ENCODE results near the gene GOLGA6L2. TPM values are rescaled to one million over a fixed set of nuclear protein-coding genes. Genes with fewer than 3 reads are reported as not detected.

The GOLGA6L2 gene
- polyA plus RNA-seq, 3 donors, result not detected

DNA sequence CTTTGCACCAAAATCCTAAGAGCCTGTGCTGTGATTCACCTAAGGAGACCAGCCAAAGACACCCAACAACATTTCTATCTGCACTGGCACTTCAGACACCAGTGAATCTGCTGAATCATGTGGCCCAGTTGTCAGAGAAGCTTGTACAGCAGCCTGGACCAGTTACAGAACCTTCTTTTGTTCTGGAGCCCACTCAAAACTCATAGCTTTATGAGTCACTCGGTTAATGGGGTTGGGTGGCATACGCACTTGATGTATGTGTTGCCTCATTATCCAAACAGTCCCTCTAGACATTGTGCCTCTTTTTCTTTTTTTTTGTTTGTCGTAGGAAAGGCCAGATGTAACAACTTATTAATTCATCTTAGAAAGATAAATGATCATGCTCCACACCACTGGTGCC lies 25.6 kb upstream of the GOLGA6L2 start:
- Mint-ChIP-seq H3K4me1 (no peaks in the 10 kb centered on the region), H3K4me3 (no peak overlapping the region), H3K27me3 (ENCODE audit: low read depth in 3 of 3) (peaks cover 0 to 1% (median 0%) of the 10 kb centered on the region in 3 donors), H3K36me3 (no peaks in the 10 kb centered on the region), H3K9me3 (peaks cover 0 to 1% (median 0%) of the 10 kb centered on the region in 7 donors), H3K27ac (no peak overlapping the region)
- TF ChIP-seq, protein P1, sequence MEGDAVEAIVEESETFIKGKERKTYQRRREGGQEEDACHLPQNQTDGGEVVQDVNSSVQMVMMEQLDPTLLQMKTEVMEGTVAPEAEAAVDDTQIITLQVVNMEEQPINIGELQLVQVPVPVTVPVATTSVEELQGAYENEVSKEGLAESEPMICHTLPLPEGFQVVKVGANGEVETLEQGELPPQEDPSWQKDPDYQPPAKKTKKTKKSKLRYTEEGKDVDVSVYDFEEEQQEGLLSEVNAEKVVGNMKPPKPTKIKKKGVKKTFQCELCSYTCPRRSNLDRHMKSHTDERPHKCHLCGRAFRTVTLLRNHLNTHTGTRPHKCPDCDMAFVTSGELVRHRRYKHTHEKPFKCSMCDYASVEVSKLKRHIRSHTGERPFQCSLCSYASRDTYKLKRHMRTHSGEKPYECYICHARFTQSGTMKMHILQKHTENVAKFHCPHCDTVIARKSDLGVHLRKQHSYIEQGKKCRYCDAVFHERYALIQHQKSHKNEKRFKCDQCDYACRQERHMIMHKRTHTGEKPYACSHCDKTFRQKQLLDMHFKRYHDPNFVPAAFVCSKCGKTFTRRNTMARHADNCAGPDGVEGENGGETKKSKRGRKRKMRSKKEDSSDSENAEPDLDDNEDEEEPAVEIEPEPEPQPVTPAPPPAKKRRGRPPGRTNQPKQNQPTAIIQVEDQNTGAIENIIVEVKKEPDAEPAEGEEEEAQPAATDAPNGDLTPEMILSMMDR (IDR thresholded peaks at IDR 0.05), result no peak
- H4K20me1 ChIP-seq (ENCODE audit: insufficient read depth, low read length), result no peaks in the 10 kb centered on the region
- no peak overlapping the region for H3K27ac ChIP-seq (ENCODE audit: low read depth in 1 of 2, low read length in 2 of 2)
- intact Hi-C loops (cut with micrococcal nuclease), result no loop called here
- no peak overlapping the region for H3K4me2 ChIP-seq (replicated peaks; ENCODE audit: extremely low read depth, low read length, poor library complexity, severe bottlenecking)
- WGBS (ENCODE audit: insufficient coverage), result 100% methylated on average over 2 of the region's 3 CpGs
- no peak overlapping the region for H2AFZ ChIP-seq (ENCODE audit: insufficient read depth, low read depth, low read length, poor library complexity, severe bottlenecking)
- no peak overlapping the region for H3K4me3 ChIP-seq (replicated peaks in 1 of 3; ENCODE audit: low read depth in 2 of 3, low read length in 3 of 3)
- no peaks in the 10 kb centered on the region for H3K9me3 ChIP-seq (replicated peaks in 1 of 2; ENCODE audit: control insufficient read depth in 1 of 2, insufficient read depth in 1 of 2, low read length in 2 of 2)
- no peaks in the 10 kb centered on the region for H3K36me3 ChIP-seq (replicated peaks in 1 of 2; ENCODE audit: control insufficient read depth in 1 of 2, insufficient read depth in 2 of 2, low read length in 2 of 2)
- H3K9ac ChIP-seq (ENCODE audit: insufficient read depth, low read length, poor library complexity, severe bottlenecking), result no peak overlapping the region
- H3K4me1 ChIP-seq (ENCODE audit: control insufficient read depth in 1 of 2, insufficient read depth in 2 of 2, low read length in 2 of 2), result no peaks in the 10 kb centered on the region
- H3K79me2 ChIP-seq (ENCODE audit: insufficient read depth, low read length), result no peaks in the 10 kb centered on the region
- no peaks in the 10 kb centered on the region for H3K27me3 ChIP-seq (ENCODE audit: control insufficient read depth in 2 of 2, insufficient read depth in 2 of 2, low read length in 2 of 2)
- no peak for DNase-seq

DNA sequence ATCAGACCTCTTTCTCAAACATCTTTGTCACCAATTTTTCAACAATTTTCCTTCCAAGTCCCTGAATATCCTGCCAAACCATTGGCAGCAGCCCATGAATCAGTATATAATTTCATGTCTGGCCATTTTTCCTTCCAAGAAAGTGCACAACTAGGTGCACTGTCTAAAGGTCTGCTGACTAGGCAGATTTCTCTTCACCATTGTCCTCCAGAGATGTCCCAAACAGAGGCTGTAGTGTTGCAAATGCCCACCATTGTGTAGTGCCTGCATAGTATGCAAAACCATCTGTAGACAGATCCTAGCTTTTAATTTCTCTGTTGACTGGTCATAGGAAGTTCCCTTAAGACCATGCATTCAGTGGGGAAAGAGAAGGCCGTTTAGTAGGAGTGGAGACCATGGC lies 25.0 kb upstream of the GOLGA6L2 start:
- no peaks in the 10 kb centered on the region for H3K36me3 Mint-ChIP-seq
- Histone ChIP-seq H3K4me2 (replicated peaks; ENCODE audit: extremely low read depth, low read length, poor library complexity, severe bottlenecking) (no peak overlapping the region), H2AFZ (ENCODE audit: insufficient read depth, low read depth, low read length, poor library complexity, severe bottlenecking) (no peak overlapping the region), H3K4me1 (ENCODE audit: control insufficient read depth in 1 of 2, insufficient read depth in 2 of 2, low read length in 2 of 2) (no peaks in the 10 kb centered on the region), H3K36me3 (replicated peaks in 1 of 2; ENCODE audit: control insufficient read depth in 1 of 2, insufficient read depth in 2 of 2, low read length in 2 of 2) (no peaks in the 10 kb centered on the region), H3K79me2 (ENCODE audit: insufficient read depth, low read length) (no peaks in the 10 kb centered on the region), H3K9me3 (replicated peaks in 1 of 2; ENCODE audit: control insufficient read depth in 1 of 2, insufficient read depth in 1 of 2, low read length in 2 of 2) (no peaks in the 10 kb centered on the region), H3K4me3 (replicated peaks in 1 of 3; ENCODE audit: low read depth in 2 of 3, low read length in 3 of 3) (no peak overlapping the region), H3K27ac (ENCODE audit: low read depth in 1 of 2, low read length in 2 of 2) (no peak overlapping the region), H4K20me1 (ENCODE audit: insufficient read depth, low read length) (no peaks in the 10 kb centered on the region), H3K27me3 (ENCODE audit: control insufficient read depth in 2 of 2, insufficient read depth in 2 of 2, low read length in 2 of 2) (no peaks in the 10 kb centered on the region), H3K9ac (ENCODE audit: insufficient read depth, low read length, poor library complexity, severe bottlenecking) (no peak overlapping the region)
- intact Hi-C loops (cut with micrococcal nuclease), result no loop called here
- H3K4me3 Mint-ChIP-seq, result no peak overlapping the region
- H3K4me1 Mint-ChIP-seq, result no peaks in the 10 kb centered on the region
- TF ChIP-seq, protein P1 (IDR thresholded peaks at IDR 0.05), result no peak
- WGBS (ENCODE audit: insufficient coverage), result no CpG with 5 or more reads among the region's 1 CpG
- DNase-seq, result no peak
- H3K27ac Mint-ChIP-seq, result no peak overlapping the region
- peaks cover 0 to 1% (median 0%) of the 10 kb centered on the region in 7 donors for H3K9me3 Mint-ChIP-seq
- H3K27me3 Mint-ChIP-seq (ENCODE audit: low read depth in 3 of 3), result peaks cover 0 to 1% (median 0%) of the 10 kb centered on the region in 3 donors

Measured in CD14-positive monocyte (primary cell).